Adipocyte (in vitro differentiated cells): ENCODE measurements around the gene FAM53B.

Experiments used
- DNase-seq: peaks from one replicate; pipeline ENCODE4 v3.0.0-alpha.2; 2015; ENCODE audit warnings: low read depth
- H3K27me3 ChIP-seq: replicated peaks from 2 replicates; pipeline ENCODE4 v1.7.0; 2013; ENCODE audit warnings: mild to moderate bottlenecking, low read length, moderate library complexity; ENCODE audit not compliant: control insufficient read depth, insufficient read depth
- H3K36me3 ChIP-seq: 2 replicates; pipeline ENCODE4 v1.7.0; 2013; ENCODE audit warnings: low read length, mild to moderate bottlenecking, moderate library complexity; ENCODE audit not compliant: control insufficient read depth, insufficient read depth, severe bottlenecking
- H3K4me1 ChIP-seq: 2 replicates; pipeline ENCODE4 v1.7.0; 2013; ENCODE audit warnings: mild to moderate bottlenecking, low read length, moderate library complexity; ENCODE audit not compliant: control insufficient read depth, insufficient read depth
- H3K4me3 ChIP-seq: 2 replicates; pipeline ENCODE4 v1.7.0; 2013; ENCODE audit warnings: mild to moderate bottlenecking, low read length, moderate library complexity
- H3K9ac ChIP-seq: 2 replicates; pipeline ENCODE4 v1.7.0; 2013; ENCODE audit warnings: mild to moderate bottlenecking, low read length, moderate library complexity
- H3K9me3 ChIP-seq: 2 replicates; pipeline ENCODE4 v1.7.0; 2013; ENCODE audit warnings: mild to moderate bottlenecking, low read length, moderate library complexity; ENCODE audit not compliant: control insufficient read depth

The FAM53B gene

DNA sequence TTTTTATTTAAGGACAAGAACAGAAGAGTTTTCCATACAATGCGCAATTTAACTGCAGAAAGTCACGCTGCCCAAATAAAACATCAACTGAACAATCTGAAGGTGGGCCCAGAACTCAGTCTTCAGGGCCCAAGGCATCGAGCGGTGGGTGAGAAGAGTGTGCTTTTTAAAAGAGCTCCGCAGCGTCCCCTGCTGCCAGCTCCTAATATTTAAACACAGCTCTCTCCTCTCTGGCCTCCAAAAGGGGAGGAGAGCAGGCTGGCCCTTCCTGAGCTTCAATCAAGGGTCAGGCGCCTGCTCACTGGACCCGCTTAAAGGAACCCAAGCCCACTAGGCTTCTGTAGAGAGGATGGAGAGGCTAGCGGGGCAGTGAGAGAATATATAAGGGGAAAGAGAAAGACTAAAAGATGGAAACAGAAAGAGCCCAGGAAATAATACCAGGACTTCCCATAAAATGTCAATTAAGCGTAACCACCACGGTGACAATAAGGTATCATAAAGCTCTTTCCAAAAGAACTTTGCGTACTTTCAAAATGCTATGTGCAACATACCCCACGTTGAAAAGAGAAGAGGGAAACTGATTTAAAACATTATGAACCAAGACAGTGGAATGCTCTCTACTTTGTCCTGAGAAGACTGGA lies 2.8 kb downstream of the FAM53B start:
- DNase-seq: peak; percentile 92
- Histone ChIP-seq H3K9ac (peak overlapping the region; percentile 88), H3K4me1 (peaks cover 78% of the 10 kb centered on the region), H3K27me3 (no peaks in the 10 kb centered on the region), H3K9me3 (no peaks in the 10 kb centered on the region), H3K36me3 (no peaks in the 10 kb centered on the region), H3K4me3 (peak overlapping the region; percentile 86)

DNA sequence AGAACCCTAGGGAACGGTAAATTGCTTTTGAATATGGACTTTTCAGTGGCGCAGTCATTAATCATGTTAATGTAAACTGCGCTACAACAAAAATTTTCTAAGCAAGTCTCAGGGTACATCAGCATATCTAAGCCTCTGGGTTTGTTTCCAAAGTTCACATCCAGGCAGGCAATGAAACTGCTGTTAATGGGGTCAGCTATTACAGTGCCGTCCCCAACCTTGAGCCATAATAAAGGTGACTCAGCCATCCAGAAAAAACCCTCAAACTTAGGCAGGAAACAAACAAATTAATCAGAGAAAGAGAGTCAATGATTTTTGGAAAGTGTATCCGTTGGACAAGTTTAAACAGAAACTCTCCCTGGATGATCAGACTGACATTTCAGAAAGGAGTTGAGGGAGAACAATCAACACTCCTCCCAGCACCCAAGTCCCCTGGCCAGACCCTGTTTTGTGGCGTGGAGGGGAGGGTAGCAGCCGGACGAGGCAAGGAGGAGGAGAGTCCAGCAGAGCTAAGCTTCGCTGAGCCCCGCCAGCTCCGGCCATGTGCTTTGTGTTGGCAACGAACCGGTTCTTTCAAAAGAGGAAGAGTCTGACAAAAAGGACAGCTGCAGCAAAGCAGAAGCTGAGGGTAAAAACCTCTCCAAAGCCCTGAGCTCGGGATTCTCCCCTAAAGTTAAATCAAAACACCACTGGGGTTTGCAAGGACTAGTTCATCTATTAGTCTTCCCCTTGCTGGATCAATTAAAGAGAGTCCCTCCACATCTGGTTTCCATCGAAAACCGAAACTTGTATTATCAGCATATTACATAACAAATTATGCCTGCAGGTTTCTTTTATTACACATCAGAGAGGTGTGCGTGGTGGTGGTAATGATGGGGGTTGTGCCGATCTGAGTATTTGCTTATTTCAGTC lies 3.6 kb downstream of the FAM53B start:
- Histone ChIP-seq H3K36me3 (no peaks in the 10 kb centered on the region), H3K4me1 (peaks cover 81% of the 10 kb centered on the region), H3K9me3 (no peaks in the 10 kb centered on the region), H3K4me3 (peak overlapping the region; percentile 70), H3K27me3 (no peaks in the 10 kb centered on the region), H3K9ac (peak overlapping the region; percentile 83)
- peak; percentile 45 for DNase-seq

DNA sequence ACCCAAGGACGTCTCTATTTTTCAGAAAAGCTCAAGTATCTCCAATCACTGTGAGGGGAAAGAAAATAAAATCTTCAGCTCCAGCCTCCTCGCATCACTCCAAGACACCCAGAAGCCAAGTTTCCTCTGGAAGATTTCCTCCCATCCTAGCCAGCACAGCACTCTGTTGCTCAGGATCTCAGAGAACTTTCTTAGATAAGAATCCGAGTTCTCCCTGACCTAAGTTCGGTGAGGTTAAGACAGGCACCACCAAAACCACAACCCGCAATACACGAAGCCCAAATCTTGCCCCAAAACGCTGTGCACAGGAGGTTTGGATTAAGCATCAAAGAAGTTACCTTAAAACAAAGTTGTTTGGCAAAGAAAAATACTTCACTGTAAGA lies 4.2 kb downstream of the FAM53B start:
- Histone ChIP-seq H3K36me3 (no peaks in the 10 kb centered on the region), H3K27me3 (no peaks in the 10 kb centered on the region), H3K4me3 (peak overlapping the region; percentile 70), H3K9me3 (no peaks in the 10 kb centered on the region), H3K4me1 (peaks cover 81% of the 10 kb centered on the region), H3K9ac (peak overlapping the region; percentile 83)
- no peak for DNase-seq

DNA sequence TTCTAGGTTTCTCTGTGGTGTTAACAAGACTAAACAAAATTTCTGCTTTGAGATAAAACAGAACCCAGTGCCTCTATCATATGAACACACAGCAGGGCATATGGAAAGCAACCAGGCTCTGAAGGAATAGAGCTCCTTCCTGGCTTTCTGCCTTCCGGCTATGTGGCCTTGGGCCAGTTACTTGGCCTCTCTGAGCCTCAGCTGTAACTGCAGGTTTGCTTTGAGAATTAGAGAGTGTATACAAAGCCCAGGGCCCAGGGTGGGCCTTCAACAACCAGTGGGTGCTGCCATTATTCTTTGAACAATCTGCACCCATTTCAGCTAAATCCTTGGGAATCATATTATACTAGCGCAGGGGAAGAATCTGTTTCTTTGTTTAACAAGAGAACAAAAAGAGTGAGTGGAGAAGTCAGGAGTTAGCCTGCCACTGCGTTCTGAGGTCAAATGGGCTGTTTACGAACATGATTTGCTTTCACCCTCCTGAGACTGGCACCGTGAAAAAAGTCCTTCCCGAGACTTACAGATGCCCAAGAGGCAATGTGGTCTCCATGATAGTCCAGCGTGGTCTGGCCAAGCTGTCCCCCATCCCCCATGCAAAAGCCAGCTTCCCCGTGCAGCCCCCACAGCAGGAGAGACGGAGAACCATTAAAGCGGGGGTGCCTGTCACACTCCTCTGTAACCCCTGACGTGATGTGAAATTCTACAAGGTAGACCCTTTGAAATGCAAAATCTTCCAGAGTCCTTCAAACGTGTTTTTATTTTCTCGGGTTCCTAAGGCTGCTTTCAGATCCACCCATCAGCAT lies 4.9 kb downstream of the FAM53B start:
- no peaks in the 10 kb centered on the region for H3K36me3 ChIP-seq
- H3K4me3 ChIP-seq: peak overlapping the region; percentile 70
- H3K9ac ChIP-seq: peak overlapping the region; percentile 83
- H3K27me3 ChIP-seq: no peaks in the 10 kb centered on the region
- H3K4me1 ChIP-seq: peaks cover 77% of the 10 kb centered on the region
- no peak for DNase-seq
- no peaks in the 10 kb centered on the region for H3K9me3 ChIP-seq

DNA sequence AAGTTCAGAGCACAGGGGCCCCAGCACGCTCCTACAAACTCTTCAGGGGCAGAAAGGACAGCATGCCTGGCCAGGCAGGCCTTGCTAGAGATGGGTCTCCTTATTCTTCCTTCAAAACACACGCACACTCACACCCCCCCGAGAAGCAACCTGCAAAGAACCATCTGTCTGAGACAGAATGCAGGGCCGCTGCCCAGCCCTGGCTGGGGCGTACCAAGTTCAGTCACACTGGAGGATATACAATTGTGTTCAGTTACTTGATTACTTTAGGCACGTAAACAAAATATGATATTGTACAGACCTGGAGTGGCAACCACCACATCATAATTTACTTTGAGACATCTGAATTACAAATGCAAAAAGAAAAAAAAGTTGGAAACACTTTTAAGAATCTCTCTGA lies 5.7 kb downstream of the FAM53B start:
- no peak for DNase-seq
- Histone ChIP-seq H3K27me3 (no peaks in the 10 kb centered on the region), H3K4me1 (peaks cover 86% of the 10 kb centered on the region), H3K9ac (peak overlapping the region; percentile 40), H3K36me3 (no peaks in the 10 kb centered on the region), H3K4me3 (no peak overlapping the region), H3K9me3 (no peaks in the 10 kb centered on the region)

DNA sequence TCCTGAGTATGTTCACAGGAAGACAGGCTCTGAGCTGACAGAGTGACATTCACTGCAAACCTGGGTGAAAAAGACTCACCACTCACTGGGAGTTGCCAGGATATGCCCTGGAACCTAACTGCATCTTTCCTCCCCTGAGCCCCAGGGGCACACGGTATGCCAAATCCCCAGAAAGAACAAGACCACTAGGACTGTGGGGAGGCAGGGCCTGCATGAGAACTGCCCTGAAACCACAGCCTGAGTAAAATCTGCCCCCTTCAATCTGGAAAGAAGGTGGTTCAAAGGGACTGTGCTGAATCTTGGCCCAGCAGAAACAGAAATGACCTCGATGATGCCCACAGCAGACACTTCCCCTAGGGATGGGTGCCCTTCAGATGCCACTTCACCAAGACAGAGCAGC lies 6.5 kb downstream of the FAM53B start:
- Histone ChIP-seq H3K4me1 (peaks cover 93% of the 10 kb centered on the region), H3K27me3 (no peaks in the 10 kb centered on the region), H3K36me3 (no peaks in the 10 kb centered on the region), H3K9me3 (no peaks in the 10 kb centered on the region), H3K9ac (peak overlapping the region; percentile 22), H3K4me3 (no peak overlapping the region)
- no peak for DNase-seq

DNA sequence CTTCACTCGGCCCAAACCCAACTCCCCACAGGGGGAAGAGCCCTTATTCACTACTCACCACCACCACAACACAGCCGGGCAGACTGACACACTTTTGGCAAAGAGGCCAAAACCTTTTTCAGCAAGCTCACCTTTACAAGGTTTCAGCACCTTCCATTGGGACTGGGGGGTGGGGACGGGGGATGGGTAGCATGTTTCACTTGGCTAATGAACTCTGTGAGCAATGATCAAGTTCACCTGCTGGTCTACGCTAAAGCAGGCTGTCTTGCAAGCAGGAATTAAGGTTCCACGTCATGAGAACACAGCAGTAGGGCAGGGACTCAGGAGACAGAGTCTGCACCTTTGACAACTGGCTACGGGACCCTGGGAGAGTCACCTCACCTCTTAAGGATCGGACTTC lies 7.0 kb downstream of the FAM53B start:
- H3K4me1 ChIP-seq: peaks cover 89% of the 10 kb centered on the region
- DNase-seq: no peak

DNA sequence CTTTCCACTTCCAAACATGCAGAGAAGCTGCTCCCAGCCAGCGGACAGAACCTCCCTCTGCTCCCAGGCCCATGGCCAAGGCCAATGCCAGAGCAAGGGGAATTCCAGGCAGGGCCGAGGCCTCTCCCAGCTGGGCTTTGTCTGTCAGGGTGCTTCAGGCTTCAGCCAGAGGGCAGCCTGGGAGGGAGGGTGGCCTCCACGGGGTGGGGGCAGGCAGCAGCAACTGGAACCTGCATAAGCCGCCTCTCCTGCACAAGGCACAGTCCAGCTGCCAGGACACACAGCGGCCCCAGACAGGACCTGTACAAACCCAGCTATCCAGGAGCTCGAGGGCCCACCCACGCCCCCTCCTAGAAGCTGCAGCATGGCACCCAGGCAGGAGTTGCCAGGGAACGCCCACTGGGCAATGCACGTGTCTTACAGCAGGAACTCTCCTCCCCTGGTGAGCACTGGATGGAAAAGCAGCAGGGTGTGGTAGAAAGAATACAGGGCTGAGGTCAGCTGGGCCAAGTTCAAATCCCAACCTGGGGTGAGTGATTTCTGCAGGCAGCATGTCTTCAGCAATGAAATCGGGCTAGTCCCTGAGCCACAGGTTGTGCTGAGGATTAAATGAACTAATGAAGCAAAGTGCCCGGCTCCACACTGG lies 7.6 kb downstream of the FAM53B start:
- H3K9me3 ChIP-seq: no peaks in the 10 kb centered on the region
- H3K36me3 ChIP-seq: no peaks in the 10 kb centered on the region
- no peaks in the 10 kb centered on the region for H3K27me3 ChIP-seq
- H3K4me3 ChIP-seq: peak overlapping the region; percentile 65
- peak overlapping the region; percentile 77 for H3K9ac ChIP-seq
- peaks cover 83% of the 10 kb centered on the region for H3K4me1 ChIP-seq
- peak; percentile 75 for DNase-seq

More for the DNA sequence above, 7.0 kb downstream of the FAM53B start:
- Histone ChIP-seq H3K27me3 (no peaks in the 10 kb centered on the region), H3K36me3 (no peaks in the 10 kb centered on the region), H3K9ac (peak overlapping the region; percentile 22), H3K4me3 (no peak overlapping the region), H3K9me3 (no peaks in the 10 kb centered on the region)

DNA sequence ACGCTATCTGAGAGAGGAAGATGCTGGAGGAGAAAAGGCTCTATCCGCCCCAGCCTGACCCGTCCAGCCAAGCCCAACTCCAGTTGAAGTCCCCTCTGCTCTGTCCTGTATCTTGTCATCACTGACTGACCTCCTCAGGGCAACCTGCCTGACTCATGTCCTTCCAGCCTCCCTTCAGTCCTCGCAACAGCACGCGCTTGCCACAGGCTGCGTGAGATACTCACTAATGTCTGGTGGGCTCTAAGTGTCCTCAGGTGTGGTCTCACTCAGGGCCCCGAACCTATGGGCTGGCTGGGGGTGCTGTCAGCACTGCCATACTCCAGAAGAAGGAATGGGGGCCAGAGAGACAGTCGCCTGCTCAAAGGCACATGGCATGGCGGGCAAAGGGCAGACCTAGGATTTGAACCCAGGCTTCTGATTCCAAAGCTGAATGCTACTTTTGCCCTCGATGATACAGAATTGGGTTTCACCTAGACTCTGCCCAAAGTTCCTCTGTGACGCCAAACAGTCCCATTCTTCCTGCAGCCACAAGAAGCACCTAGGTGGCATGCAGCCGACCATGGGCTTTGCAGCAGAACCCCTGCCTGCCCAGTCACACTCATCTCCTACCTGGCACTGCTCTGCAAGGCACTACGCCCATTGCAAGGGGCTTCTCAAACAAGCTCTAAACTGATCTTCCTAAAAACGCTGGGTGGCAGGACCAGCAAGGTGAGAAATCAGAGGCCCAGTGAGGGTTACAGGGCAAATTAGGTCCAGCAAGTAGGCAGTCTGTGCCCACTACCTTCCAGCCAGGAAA lies 8.5 kb downstream of the FAM53B start:
- H3K9me3 ChIP-seq: no peaks in the 10 kb centered on the region
- peak overlapping the region; percentile 77 for H3K9ac ChIP-seq
- H3K4me3 ChIP-seq: peak overlapping the region; percentile 65
- no peak for DNase-seq
- peaks cover 74% of the 10 kb centered on the region for H3K4me1 ChIP-seq
- no peaks in the 10 kb centered on the region for H3K27me3 ChIP-seq
- H3K36me3 ChIP-seq: no peaks in the 10 kb centered on the region
